HG03039 (cell line): ENCODE results near the gene EHHADH.
"Not testable (repeated sequence)": the region's sequence is repeated elsewhere in the genome, so short reads cannot be mapped to it uniquely, and the experiment has no call there.

Experiments
- ATAC-seq: cut with Tn5 transposase; IDR thresholded peaks from one replicate; pipeline ENCODE4 v1.9.1; 2021; ENCODE audit warnings: mild to moderate bottlenecking, moderate library complexity; ENCODE audit not compliant: unreplicated experiment

The EHHADH gene

GRCh38 chr3:185253133-185253532, 716 bp downstream of the EHHADH start:
- ATAC-seq: not testable (repeated sequence)

- no peak for ATAC-seq
Observed at GRCh38 chr3:185251272-185251671, 2.6 kb downstream of the EHHADH start.

- no peak for ATAC-seq
Observed at GRCh38 chr3:185250653-185251052, 3.2 kb downstream of the EHHADH start.

GRCh38 chr3:185250247-185250646, 3.6 kb downstream of the EHHADH start:
- ATAC-seq: no peak

GRCh38 chr3:185242642-185243041, 11.2 kb downstream of the EHHADH start:
- no peak for ATAC-seq

GRCh38 chr3:185236969-185237368, 16.9 kb downstream of the EHHADH start:
- no peak for ATAC-seq

GRCh38 chr3:185233328-185233727, 20.5 kb downstream of the EHHADH start:
- no peak for ATAC-seq

- ATAC-seq: not testable (repeated sequence)
Observed at GRCh38 chr3:185226526-185226925, 27.3 kb downstream of the EHHADH start.

- ATAC-seq: no peak
Observed at GRCh38 chr3:185225523-185225922, 28.3 kb downstream of the EHHADH start.

- ATAC-seq: no peak
Observed at GRCh38 chr3:185225080-185225479, 28.8 kb downstream of the EHHADH start.

- ATAC-seq: no peak
Observed at GRCh38 chr3:185221203-185221602, 32.6 kb downstream of the EHHADH start.

GRCh38 chr3:185216607-185216958, 37.3 kb downstream of the EHHADH start:
- ATAC-seq: no peak

- no peak for ATAC-seq
Observed at GRCh38 chr3:185215873-185216606, 37.8 kb downstream of the EHHADH start.

GRCh38 chr3:185212559-185212958, 41.3 kb downstream of the EHHADH start:
- no peak for ATAC-seq

- no peak for ATAC-seq
Observed at GRCh38 chr3:185212086-185212485, 41.8 kb downstream of the EHHADH start.

GRCh38 chr3:185210621-185211142, 43.2 kb downstream of the EHHADH start:
- ATAC-seq: no peak

- no peak for ATAC-seq
Observed at GRCh38 chr3:185208823-185209222, 45.0 kb downstream of the EHHADH start.

- peak; percentile 94 for ATAC-seq
Observed at GRCh38 chr3:185207931-185208746, 45.7 kb downstream of the EHHADH start.

- ATAC-seq: no peak
Observed at GRCh38 chr3:185207481-185207880, 46.4 kb downstream of the EHHADH start.

- no peak for ATAC-seq
Observed at GRCh38 chr3:185205865-185206264, 48.0 kb downstream of the EHHADH start.

GRCh38 chr3:185204894-185205293, 49.0 kb downstream of the EHHADH start:
- no peak for ATAC-seq

- no peak for ATAC-seq
Observed at GRCh38 chr3:185200639-185201038, 53.2 kb downstream of the EHHADH start.
